Lung microvascular endothelial cell (primary cell): Measurements from ENCODE around the gene URB1. TPM values are rescaled to one million over a fixed set of nuclear protein-coding genes. Genes with fewer than 3 reads are reported as not detected.
A peak's percentile ranks its signal among the peaks of the same experiment; 100 is the strongest.
"Not testable (repeated sequence)": the region's sequence is repeated elsewhere in the genome, so short reads cannot be mapped to it uniquely, and the experiment has no call there.

ENCODE experiments used
- DNase-seq, 2 donors: peaks; one replicate each; pipeline versions ENCODE4 v3.0.0 to v3.0.0-alpha.2; 2010; ENCODE audit warnings: low read depth in 2 of 2
- total RNA-seq: library from RNA; depleted of rRNA; stranded (reverse); fragments of >200 nt; gene quantifications from 2 replicates; pipeline ENCODE4 v1.2.1, GENCODE V29; 2014

Gene URB1
- total RNA-seq, 1 donor from 2014 or later, result 16.5 TPM

- no peak for DNase-seq
Observed at GRCh38 chr21:32377991-32378390, 14.8 kb downstream of the URB1 start.

GRCh38 chr21:32377506-32377905, 15.3 kb downstream of the URB1 start:
- DNase-seq, result no peak

- DNase-seq, result peak; percentile 45 to 54
Observed at GRCh38 chr21:32372755-32373154, 20.1 kb downstream of the URB1 start.

- DNase-seq, result peak; percentile 85 to 97
Observed at GRCh38 chr21:32371913-32372314, 20.9 kb downstream of the URB1 start.

- DNase-seq, result peak; percentile 87 to 92
Observed at GRCh38 chr21:32370998-32371766, 21.6 kb downstream of the URB1 start.

- DNase-seq, result not testable (repeated sequence)
Observed at GRCh38 chr21:32368961-32369360, 23.9 kb downstream of the URB1 start.

- DNase-seq, result peak in 1 of 2 donors; percentile 84
Observed at GRCh38 chr21:32368386-32368785, 24.4 kb downstream of the URB1 start.

GRCh38 chr21:32367158-32367557, 25.7 kb downstream of the URB1 start:
- no peak for DNase-seq

- no peak for DNase-seq
Observed at GRCh38 chr21:32366191-32366590, 26.6 kb downstream of the URB1 start.

- no peak for DNase-seq
Observed at GRCh38 chr21:32364796-32365195, 28.0 kb downstream of the URB1 start.

- peak; percentile 30 to 52 for DNase-seq
Observed at GRCh38 chr21:32364387-32364786, 28.4 kb downstream of the URB1 start.

GRCh38 chr21:32360401-32360975, 32.3 kb downstream of the URB1 start:
- DNase-seq, result peak; percentile 48 to 58

- peak; percentile 15 to 25 for DNase-seq
Observed at GRCh38 chr21:32359719-32360260, 33.0 kb downstream of the URB1 start.

- DNase-seq, result no peak
Observed at GRCh38 chr21:32356874-32357395, 35.9 kb downstream of the URB1 start.

- DNase-seq, result no peak
Observed at GRCh38 chr21:32353002-32353711, 39.7 kb downstream of the URB1 start.

- DNase-seq, result no peak
Observed at GRCh38 chr21:32352526-32352925, 40.3 kb downstream of the URB1 start.

- no peak for DNase-seq
Observed at GRCh38 chr21:32351428-32351827, 41.4 kb downstream of the URB1 start.

- DNase-seq, result peak in 1 of 2 donors; percentile 45
Observed at GRCh38 chr21:32350981-32351380, 41.8 kb downstream of the URB1 start.

GRCh38 chr21:32350211-32350980, 42.4 kb downstream of the URB1 start:
- DNase-seq, result no peak

- DNase-seq, result no peak
Observed at GRCh38 chr21:32349333-32349944, 43.4 kb downstream of the URB1 start.
